ENCODE results near the gene KCND2. TPM values are rescaled to one million over a fixed set of nuclear protein-coding genes. Genes with fewer than 3 reads are reported as not detected.

KCND2 gene
- total and polyA plus RNA-seq, 2 of the 4 experiments (the other 2 are of a cell fraction): under 0.01 TPM; not detected in 1

- Histone ChIP-seq H3K9me1 (ENCODE audit: insufficient read depth, low read length) (no peaks in the 10 kb centered on the region), H2BK15ac (ENCODE audit: low read depth, low read length) (no peak overlapping the region), H3K14ac (replicated peaks; ENCODE audit: low read depth, low read length) (no peak overlapping the region), H3K27ac (ENCODE audit: insufficient read depth, low read length) (no peak overlapping the region), H4K5ac (ENCODE audit: low read depth, low read length) (no peak overlapping the region), H2BK20ac (ENCODE audit: low read depth, low read length) (no peak overlapping the region), H3K4ac (ENCODE audit: low read depth, low read length) (no peak overlapping the region), H4K20me1 (ENCODE audit: insufficient read depth, low read length) (no peaks in the 10 kb centered on the region), H2BK120ac (ENCODE audit: low read depth, low read length) (no peak overlapping the region), H3K4me3 (ENCODE audit: insufficient read depth, low read depth, low read length) (no peak overlapping the region), H3K9me3 (ENCODE audit: control insufficient read depth, insufficient read depth, low read length) (no peaks in the 10 kb centered on the region), H3K4me1 (ENCODE audit: control insufficient read depth, insufficient read depth, low read length) (no peaks in the 10 kb centered on the region), H3K27me3 (ENCODE audit: control insufficient read depth, insufficient read depth, low read length) (no peaks in the 10 kb centered on the region), H2AK9ac (replicated peaks; ENCODE audit: low read depth, low read length, poor library complexity) (no peak overlapping the region), H3K23ac (ENCODE audit: low read depth, low read length) (no peak overlapping the region), H4K8ac (ENCODE audit: low read depth in 2 of 2, low read length in 2 of 2) (no peak overlapping the region), H3K56ac (ENCODE audit: extremely low read depth, insufficient read depth, low read length) (no peak overlapping the region), H3K36me3 (ENCODE audit: control insufficient read depth, insufficient read depth, low read length) (no peaks in the 10 kb centered on the region), H2BK5ac (ENCODE audit: low read depth, low read length, poor library complexity, severe bottlenecking) (no peak overlapping the region), H3K9ac (ENCODE audit: low read depth, low read length) (no peak overlapping the region), H3K79me1 (ENCODE audit: low read depth in 1 of 2, low read length in 2 of 2) (no peaks in the 10 kb centered on the region), H2AFZ (replicated peaks; ENCODE audit: low read length, poor library complexity) (no peak overlapping the region), H2AK5ac (ENCODE audit: low read depth, low read length) (no peak overlapping the region), H3K18ac (ENCODE audit: low read depth, low read length) (no peak overlapping the region), H3K4me2 (ENCODE audit: low read depth, low read length) (no peak overlapping the region), H4K91ac (ENCODE audit: insufficient read depth, low read depth, low read length) (no peak overlapping the region)
- BruUV-seq (replicated peaks): no TSS peak
- no peak for TF ChIP-seq FOS (IDR thresholded peaks at IDR 0.05; ENCODE audit: low read depth, low read length)
- TF ChIP-seq MAFK (IDR thresholded peaks at IDR 0.05; ENCODE audit: low read depth, low read length): no peak
- intact Hi-C loops (cut with micrococcal nuclease) (no loop called here), in situ Hi-C loops (cut with MboI; ENCODE audit: low sequenced_read_pairs) (no loop called here), dilution Hi-C loops (cut with HindIII; ENCODE audit: low sequenced_read_pairs, unreplicated experiment) (no loop called here)
- ChIA-PET CTCF (no interaction called here), POLR2A (ENCODE audit: unreplicated experiment) (no interaction called here)
- no peak for ATAC-seq (ENCODE audit: low read depth)
- DNase-seq: no peak
These were observed 232.8 kb downstream of the KCND2 start for GRCh38 chr7:120505770-120506169.
